IPS DF 4.7 (cell line): Measurements from ENCODE around the gene DCN.
"Not testable (repeated sequence)": the region's sequence is repeated elsewhere in the genome, so short reads cannot be mapped to it uniquely, and the experiment has no call there.

ENCODE experiments used
- DNase-seq: peaks from one replicate; pipeline ENCODE4 v3.0.0-alpha.2; 2013; ENCODE audit warnings: low spot score; ENCODE audit errors: extremely low read depth

The DCN gene

GRCh38 chr12:91182636-91183455 is at the start of gene DCN:
Gene DCN, minus strand, starts transcription at chr12:91182817. Its CDS starts 4,265 bp downstream, at chr12:91178552.
- DNase-seq = no peak

DNA sequence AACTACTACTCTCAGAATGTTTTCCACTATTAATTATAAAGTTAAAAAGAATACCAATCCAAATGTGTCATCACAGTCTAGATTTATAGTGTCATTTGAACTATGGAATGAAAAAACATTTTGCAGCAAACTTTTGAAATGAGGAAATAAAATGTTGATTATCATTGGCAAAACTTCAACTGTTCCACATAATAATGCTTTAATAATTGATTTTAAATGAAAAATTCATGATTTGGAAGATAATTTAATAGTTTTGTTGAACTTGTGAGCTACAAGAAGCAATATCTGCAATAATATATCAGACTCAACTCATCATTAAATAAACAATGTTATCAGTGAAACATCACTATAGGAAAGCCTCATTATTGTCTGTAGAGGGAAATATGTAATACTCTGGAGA is 48.2 kb upstream of the DCN start:
- no peak for DNase-seq

- no peak for DNase-seq
These were observed 44.3 kb upstream of the DCN start for GRCh38 chr12:91226951-91227350.

GRCh38 chr12:91225316-91225715 is 42.7 kb upstream of the DCN start:
- no peak for DNase-seq

- DNase-seq = no peak
These were observed 41.8 kb upstream of the DCN start for GRCh38 chr12:91224401-91224800.

- no peak for DNase-seq
These were observed 40.1 kb upstream of the DCN start for GRCh38 chr12:91222746-91223145.

- no peak for DNase-seq
These were observed 37.3 kb upstream of the DCN start for GRCh38 chr12:91219919-91220318.

DNA sequence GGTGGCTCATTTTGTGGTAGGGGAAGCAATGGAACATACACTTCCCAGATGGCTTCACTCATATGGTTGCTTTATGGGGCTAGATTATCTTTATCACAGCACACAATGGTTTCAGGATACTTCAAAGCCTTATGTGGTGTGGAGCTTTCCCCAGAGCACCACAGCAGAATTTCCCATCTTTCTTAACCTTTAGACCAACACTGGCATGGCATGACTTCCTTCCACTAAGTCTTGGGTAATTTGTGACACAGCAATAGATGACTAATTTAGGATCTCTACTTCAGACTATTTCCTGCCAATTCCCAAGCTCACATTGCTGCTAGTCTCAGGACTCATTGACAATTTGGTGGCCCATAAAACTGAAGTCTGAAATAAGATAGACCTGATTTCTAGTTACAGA is 36.9 kb upstream of the DCN start:
- DNase-seq = no peak

DNA sequence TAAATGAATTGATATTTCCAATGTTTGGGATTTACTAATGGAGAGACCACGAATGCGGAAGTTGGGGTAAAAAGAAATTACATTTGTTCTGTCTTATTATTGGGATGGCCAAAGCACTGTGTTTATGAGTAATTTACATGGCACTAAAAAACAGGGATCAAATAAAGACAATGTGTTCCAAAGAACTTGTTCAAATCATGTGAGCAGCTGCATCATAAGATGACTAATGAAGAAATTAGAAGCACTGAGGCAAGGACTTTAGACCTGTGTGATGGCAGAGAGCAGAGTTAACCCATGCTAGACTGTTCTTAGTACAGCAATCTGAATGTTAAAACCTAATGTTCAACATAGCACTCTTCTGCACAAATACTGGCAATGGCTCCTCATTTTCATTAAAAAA is 34.3 kb upstream of the DCN start:
- no peak for DNase-seq

DNA sequence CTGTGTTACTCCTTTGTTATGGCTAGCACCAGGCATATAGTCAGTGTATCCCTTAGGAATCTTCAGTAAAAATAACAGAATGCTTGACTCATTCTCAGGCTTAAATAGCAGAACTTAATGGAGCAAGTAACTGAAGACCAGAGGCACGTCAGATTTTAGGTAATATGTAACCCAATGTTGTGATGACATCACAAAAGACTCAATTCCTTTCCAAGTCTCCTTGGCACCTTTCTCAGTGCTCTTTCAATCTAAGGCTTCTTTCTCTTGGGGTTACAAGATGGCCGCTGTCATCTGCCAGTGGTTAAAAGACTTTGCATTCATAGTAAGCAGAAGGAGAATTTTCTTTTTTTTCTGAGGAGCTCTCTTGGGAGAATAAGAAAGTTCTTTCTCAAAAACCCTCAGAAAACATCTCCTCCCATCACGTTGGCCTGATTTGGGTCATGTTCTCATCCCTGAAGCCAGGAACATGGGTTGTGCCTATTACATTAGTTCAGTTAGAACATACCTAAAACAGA is 33.4 kb upstream of the DCN start:
- DNase-seq = no peak

DNA sequence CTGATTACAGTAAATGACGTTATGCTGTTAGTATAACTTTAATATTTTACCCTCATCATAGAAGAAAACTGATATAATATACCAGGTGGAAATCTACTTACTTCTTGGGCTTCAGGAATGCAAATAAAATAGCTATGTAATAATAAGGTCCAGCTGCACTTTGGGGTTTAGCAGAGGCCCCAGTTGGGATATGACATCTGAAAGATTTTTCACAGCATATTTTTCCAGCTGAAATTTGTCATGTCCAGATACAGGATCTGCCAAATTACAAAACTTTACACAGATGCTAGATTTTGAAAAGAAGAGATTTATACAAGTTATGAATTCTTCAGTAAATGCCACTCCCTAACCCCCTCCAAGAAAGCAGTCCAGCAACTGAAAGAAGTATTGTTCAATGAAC is 29.2 kb upstream of the DCN start:
- DNase-seq = no peak

DNA sequence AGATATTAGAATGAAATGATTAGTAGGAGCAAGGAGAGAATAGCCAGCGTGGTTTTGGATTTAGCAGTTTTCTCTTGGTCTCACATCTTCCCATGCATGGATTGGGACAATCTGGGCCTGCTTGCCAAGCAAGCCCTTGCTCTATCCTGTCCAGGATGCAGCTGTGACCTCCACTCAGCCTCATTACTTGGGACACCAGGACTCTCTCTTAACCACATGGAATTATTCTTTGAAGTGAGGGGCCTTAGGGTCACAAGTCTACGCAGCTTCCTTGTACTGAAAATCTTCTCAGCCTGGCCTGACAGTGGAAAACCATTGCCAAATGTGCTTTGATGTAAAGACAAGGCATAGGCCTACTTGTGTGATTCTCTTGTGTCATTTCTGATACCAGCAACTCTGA is 28.0 kb upstream of the DCN start:
- no peak for DNase-seq

DNA sequence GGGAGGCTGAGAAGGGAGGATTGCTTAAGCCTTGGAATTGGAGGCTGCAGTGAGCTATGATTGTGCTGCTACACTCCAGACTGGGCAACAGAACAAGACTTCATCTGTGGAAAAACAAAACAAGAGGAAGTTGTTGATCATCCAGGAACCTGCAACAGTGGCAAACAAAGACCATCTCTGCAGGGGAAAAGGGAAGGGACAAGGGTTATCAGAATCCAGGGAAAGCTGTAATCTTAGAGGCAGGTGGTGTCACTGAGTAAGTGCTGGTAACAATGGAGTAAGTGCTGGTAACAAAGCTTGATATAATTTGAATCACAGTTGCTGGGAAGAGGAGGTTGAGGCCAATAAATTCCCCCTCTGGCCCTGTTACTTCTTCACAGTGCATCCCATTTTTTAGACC is 27.5 kb upstream of the DCN start:
- DNase-seq = no peak

DNA sequence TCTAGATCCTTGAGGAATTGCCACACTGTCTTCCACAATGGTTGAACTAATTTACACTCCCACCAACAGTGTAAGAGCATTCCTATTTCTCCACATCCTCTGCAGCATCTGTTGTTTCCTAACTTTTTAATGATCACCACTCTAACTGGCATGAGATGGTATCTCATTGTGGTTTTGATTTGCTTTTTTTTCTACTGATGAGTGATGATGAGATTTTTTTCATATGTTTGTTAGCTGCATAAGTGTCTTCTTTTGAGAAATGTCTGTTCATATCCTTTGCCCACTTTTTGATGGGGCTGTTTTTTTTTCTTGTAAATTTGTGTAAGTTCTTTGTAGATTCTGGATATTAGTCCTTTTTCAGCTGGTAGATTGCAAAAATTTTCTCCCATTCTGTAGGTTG is 24.7 kb upstream of the DCN start:
- DNase-seq = not testable (repeated sequence)

GRCh38 chr12:91205811-91206210 is 23.2 kb upstream of the DCN start:
- no peak for DNase-seq

DNA sequence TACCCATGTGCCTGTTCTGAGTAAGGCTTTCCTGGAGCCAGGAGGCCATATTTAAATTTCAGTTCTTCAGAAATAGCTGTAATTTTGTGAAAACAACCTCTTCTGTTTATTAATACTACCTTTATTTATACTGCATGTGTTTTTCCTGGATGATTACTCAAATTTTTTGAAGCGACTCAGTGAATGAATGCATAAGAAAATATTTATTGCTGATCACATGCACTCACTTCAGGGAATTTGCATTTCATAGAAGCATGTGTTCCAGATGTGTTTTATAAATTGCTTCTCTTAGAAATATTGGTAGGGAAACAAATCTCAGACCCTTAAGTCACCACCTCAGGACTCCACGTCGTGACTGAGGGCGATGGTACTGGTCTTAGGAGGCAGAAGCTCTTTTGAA is 21.8 kb upstream of the DCN start:
- no peak for DNase-seq

DNA sequence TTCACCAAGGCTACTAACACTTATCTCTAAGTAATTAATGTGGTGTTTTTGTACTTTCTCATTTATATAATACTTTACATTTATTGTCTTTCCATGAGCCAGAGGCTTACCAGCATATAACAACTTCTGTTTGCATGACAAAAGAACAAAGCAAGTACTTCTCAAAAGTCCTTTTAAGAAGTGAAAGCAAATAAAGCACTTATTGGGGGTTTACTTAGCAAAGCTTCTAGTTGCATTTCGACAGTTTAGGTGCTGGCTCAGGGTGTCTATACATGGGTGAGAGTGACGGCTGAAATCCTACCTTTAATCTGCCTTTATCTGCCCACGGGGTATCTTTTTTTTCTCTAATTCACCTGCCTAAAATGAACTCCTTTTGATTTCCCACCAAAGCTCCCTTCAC is 21.0 kb upstream of the DCN start:
- DNase-seq = no peak

- DNase-seq = no peak
These were observed 19.8 kb upstream of the DCN start for GRCh38 chr12:91202390-91202789.

- no peak for DNase-seq
These were observed 13.8 kb upstream of the DCN start for GRCh38 chr12:91196436-91196835.

DNA sequence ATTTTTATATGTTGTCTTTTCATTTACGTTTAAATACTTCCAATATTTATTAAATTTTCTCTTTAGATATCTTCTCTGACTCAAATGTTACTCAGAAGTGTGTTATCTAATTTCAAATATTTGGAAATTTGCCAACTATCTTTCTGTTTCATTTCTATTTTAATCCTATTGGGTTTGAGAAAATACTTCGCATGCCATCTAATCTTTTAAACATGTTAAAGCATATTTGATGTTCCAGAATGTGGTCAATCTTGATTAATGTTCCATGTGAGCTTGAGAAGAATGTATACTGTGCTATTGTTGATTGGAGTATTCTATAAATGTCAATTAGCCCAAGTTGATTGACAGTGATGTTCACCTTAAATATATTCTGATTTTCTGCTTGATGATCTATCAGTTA is 11.9 kb upstream of the DCN start:
- DNase-seq = no peak

- no peak for DNase-seq
These were observed 9.0 kb upstream of the DCN start for GRCh38 chr12:91191513-91192111.

GRCh38 chr12:91189516-91189915 is 6.9 kb upstream of the DCN start:
- no peak for DNase-seq

- no peak for DNase-seq
These were observed 6.2 kb upstream of the DCN start for GRCh38 chr12:91188778-91189177.
